GM21515 (cell line): Measurements from ENCODE around the gene CACNA1I.

Experiments
- ATAC-seq: cut with Tn5 transposase; IDR thresholded peaks from one replicate; pipeline ENCODE4 v1.9.1; 2021; ENCODE audit not compliant: unreplicated experiment

Gene CACNA1I

DNA sequence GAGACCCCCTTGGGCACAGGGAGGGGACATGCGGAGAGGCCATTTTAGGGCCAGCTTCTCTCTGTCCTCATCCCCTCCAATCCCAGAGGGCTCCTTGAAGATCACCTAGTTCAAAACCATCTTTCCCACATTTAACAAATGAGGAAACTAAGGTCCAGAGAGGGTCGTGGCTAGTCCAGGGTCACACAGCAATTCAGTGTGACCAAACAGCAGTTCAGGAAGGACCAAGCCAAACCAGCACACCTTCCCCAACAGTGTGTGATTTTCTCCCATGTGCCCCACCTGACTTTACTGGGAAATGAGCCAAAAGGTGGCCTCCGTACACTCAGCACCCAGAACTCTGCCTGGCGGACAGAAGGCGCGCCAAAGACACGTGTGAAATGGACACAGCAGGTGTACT is 51.3 kb downstream of the CACNA1I start:
- ATAC-seq: no peak

DNA sequence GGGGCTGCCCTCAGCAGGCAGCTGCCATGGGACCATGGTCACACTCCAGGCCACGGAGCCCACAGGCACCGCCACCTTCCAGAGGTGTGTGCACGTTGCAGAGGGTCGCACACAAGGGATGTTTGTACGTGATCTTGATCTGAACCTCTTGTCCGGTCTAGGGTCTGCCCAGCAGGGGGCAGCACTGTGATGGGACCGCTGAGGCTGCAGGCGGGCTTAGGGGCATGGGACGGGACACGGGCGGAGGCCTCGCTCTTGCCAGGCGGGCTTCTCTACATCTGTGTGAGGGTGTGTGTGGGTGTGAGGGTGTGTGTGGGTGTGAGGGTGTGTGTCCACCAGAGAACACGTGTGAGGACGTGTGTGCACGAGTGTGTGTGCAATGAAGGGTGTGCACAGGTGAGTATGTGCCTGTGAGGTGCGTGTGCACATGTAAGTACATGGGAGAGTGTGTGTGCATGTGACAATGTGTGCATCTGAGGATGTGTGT is 52.4 kb downstream of the CACNA1I start:
- no peak for ATAC-seq

DNA sequence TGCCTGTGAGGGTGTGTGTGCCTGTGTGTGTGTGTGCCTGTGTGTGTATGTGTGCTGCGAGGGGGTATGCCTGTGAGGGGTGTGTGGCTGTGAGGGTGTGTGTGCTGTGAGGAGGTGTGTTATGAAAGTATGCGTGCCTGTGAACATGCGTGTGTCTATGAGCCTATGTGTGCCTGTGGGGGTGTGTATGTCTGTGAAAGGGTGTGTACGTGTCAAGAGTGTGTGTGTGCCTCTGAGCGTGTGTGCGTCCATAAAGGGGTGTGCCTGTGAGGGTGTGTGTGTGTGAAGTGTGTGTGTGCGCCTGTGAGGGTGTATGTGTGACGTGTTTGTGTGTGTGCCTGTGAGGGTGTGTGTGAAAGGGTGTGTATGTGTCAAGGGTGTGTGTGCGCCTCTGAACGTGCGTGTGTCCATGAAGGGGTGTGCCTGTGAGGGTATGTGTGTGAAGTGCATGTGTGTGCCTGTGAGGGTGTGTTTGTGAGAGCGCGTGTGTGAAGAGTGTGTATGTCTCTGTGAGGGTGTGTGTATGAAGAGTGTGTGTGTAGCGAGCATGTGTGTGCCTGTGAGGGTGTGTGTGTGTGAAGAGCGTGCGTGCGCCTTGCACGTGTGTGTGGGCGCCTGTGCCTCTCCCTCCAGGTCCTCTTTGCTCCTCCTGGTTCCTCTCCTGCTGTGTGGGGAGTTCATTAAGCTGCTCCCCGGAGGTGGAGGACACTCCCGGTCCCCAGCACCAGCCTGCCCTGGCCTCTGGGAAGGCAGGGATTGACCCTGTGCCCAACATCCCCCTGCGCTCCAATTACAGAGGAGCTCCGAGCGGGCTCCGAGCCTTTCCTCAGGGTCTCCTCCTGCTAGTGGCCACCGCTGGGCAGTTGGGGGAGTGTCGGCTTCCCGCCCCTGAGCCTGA is 53.3 kb downstream of the CACNA1I start:
- no peak for ATAC-seq

DNA sequence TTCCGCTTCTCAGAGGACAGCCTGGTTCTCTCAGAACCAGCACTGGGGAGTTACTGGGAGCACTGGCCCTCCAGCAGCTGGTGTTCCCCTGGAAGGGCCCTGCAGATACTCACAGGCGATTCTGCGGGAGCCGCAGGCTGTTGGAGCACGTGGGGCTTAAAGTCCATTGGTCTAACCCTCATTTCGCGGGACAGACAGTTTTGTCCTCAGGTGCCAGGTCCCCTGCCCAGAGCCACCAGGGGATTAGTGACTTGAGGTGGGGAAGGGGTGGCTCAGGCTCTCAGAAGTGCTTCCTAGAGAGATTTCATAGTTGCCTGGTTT is 53.9 kb downstream of the CACNA1I start:
- no peak for ATAC-seq

DNA sequence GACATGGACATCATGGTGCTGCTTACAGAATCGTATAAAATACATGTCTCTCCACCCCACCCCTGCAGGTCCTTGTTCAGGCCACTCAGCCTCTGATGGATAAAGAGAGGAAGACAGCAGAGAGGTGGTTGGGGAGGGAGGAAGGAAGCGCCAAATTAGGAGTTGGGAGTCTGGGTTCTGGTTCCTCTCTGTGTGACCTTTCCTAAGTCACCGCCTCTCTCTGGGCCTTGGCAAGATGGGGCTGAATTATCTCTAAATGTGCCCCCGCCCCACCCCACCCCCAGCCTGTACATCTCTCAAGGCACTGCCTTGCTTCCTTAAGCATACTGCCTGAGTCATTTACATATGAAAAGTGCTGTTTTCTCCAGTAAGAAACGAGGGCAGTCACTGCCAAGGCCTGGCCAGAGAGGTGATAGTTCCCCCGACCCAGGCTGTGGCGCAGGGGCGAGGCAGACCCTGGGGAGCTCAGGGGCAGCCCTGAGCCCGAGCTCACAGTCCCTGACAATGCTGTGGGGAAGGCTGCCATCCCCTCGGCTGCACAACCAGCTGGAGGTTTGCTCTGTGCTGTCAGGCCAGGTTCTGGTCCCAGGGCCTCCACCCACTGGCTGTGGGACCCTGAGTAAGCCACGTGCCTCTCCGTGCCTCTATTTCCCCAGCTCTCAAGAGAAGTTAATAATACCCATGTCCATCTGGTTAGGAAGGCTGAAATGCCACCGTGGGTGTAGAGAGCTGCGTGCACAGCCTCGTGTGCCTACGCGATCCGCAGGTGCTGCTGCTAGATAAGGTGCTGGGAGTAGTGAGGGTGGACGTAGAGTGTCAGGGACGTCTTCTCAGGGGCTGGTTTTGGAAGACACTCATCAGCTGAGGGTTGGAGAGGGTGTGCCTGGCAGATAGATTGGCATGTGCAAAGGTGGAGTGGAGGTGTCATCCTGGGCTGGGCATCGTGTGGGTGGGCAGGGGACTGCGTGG is 55.3 kb downstream of the CACNA1I start:
- ATAC-seq: no peak

DNA sequence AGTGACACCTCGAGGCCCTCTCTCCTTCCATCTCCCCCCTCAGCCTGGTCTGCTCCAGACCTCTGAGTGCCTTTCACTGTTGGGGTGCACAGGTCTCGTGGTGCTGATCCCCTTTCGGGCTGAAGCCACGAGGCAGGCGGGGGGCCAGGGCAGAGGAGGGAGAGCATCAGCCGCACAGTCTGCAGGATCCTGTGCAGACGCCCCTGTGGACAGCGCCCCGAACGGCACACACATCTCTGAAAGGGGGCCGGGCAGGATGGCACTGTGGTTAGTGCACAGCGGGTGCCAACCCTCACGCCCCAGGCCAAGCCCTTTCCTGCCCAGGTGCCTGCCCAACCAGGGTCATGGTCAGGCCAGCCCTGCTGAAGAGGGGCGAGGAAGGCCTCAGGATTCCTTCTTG is 56.7 kb downstream of the CACNA1I start:
- no peak for ATAC-seq

DNA sequence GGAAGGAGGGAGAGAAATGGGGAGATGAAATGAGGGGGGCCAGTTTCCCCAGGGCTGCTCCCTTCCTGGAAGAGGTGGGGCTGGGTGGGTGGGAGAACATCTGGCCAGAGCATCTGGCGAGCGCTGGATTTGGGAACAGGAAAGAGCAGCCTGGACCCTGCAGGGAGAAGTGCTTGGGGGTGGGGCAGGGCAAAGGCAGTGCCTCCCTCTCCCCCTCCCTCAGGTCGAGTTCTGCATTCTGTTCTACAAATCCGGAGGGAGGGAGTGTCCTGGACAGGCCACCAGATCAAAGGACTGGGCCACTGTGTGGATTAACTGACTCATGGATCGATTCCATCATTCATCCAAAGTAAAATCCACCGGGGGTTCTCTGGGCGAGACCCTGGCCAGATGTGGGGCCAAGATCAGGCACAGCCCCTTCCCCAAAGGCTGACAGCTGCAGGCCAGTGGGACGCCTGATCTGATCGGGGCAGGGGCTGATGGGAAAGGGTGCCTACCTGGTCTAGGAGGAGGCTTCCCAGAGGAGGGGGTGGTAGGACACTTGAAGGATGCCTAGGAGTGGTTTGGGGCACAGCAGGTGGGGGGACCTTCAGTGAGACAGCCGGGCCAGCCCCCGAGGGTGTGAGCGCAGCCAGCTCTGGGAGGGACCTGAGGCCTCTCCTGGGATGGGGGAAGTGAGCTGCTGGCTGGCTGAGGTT is 57.5 kb downstream of the CACNA1I start:
- no peak for ATAC-seq

DNA sequence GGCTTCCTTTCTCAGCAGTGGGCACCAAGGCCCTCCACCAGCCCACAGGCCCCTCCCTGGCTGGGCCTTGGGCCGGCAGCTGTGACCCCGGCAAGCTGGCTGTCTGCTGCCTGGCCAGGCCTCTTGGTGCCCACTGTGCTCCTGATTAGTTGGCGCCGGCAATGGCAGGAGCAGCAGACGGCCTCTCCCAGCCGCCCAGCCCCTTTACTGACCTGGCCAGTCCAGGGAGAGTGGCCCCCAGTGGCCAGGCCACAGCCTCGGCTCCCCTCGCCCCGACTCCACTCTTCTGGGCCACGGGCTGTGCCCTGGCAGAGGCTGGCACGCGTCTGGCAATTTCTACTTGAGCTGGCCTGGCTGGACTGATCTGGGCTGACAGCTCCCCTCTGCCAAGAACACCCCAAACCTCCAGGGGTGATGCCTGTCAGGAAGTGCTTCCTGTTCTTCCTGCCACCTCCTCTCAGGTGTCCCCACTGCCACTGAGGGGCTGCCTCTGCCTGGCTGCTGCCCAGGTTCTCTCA is 58.1 kb downstream of the CACNA1I start:
- ATAC-seq: no peak

DNA sequence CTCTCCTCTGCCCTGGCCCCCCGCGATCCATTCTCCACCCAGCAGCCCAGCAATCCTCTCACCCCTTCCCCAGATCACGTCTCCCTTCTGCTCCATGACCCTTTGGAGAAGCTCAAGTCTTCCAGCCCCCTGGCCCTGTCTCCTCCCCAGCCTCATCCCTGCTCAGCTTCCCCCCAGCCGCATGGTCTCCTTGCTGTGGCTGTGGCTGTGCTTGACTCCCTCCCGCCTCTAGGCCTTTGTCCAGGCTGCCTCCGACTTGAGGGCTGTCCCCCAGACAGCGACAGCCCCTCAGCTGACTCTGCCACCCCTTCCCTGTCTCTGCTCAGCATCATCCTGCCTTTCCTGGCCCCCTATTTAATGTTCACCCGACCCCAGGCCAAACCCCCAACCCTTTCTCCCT is 59.3 kb downstream of the CACNA1I start:
- no peak for ATAC-seq

DNA sequence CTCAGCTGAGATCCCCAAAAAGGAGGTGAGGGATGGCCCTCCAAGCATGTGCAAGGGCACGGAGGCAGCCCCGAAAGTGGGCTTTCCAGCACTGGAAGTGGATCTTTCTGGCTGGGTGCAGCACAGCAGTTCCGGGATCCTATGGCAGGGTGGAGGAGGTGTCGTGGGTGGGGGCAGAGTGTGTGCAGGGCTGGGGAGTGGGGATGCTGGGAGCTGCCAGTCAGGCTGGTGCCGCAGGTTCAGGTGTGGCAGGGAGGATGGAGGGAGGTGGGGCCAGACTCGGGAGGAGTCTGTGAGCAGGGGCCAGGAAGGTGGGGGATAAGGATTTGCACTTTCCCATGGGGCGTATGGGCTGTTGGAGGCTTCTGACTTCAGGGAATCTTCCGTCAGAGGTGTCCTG is 60.2 kb downstream of the CACNA1I start:
- ATAC-seq: no peak

DNA sequence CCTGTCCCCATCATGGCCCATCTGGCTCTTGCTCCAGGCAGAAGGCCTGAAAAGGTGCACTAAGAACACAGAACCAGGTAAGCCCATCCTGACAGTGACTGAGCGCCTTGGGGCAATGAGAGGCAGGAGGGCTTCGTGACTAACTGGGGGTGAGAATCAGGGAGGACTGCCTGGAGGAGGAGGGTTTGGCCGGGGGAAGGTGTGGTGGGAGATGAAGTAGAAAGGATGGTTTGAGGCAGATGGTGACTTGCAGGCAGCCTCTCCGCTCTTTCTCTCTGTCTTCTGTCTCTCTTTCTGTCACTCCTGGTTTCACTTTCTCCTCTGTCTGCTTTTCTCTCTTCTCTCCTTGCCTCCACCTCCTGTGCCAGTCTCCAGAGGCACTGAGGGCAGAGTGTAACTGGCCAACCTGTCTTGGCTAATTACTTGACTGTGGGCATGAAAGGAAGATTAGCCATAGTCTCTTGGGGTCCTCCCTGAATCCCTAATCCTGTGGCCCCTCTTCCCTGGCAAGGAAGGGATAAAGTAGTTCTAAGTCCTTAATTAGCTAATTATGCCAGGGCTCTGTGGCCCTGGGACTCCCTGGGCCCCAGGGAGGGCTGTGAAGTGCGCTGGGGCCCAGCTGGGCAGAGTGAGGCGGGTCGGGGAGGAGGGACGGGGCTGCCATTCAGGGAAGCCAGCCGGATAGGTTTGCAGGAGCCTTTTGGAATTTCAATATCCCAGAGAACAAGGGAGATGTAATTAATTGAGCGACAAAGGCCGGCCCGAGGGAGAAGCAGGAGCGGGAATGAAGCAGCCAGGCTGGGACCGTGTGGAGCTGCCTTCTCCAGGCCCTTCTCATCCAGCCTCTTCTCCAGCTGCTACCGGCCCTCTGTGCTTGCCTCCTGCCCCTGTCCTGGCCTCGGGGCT is 61.1 kb downstream of the CACNA1I start:
- ATAC-seq: no peak

DNA sequence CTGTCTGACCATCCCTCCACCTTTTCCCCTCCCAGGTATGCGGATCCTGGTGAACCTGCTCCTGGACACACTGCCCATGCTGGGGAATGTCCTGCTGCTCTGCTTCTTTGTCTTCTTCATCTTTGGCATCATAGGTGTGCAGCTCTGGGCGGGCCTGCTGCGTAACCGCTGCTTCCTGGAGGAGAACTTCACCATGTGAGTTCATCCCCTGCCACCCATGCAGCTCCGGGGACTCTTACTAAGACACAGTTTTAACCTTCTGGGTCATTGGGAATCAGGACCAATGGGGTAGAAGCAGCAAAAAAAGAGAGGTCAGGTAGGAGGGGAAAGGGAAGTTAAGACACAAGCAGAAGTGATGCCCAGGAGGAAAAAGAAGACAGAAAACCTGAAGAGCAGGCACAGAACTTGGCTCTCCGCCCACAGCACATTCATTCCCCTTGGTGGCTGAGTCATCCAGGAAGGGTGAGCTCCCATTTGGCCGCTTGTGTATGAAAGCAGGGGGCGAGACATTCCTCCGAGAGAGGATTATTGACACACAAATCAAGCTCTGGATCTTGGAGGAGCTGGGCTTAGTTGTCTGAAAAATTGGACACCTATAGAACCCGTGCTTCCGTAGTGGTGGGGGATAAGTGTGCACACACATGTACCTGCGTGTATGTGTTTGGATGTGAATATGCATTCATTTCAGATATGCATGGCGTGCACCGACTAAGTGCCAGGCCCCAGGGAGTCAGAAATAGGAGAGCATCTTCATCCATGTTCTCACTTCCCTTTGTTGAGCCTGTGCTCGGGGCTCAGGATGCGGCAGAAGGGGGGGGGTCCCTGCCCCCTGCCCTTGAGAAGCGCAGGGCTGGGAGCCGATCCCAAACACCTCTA is 64.2 kb downstream of the CACNA1I start:
- no peak for ATAC-seq

DNA sequence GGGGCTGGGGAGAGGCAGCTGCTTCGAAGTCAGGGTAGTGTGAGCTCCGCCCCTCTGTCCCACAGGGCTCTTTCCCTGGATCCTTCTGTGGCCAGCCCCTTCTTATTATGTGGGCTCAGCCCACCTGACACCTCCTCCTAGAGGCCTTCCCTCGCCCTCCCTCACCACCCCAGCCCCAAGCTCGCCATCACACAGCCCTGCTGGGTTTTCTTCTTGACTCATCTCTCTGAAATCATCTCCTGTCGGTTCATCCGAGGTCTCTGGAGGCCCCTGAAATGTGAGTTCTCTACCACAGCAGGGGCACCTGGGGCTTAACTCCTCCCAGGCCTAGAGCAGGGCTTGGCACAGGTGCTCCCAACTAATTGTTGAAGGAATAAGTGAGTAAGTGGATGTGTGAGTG is 65.2 kb downstream of the CACNA1I start:
- no peak for ATAC-seq

DNA sequence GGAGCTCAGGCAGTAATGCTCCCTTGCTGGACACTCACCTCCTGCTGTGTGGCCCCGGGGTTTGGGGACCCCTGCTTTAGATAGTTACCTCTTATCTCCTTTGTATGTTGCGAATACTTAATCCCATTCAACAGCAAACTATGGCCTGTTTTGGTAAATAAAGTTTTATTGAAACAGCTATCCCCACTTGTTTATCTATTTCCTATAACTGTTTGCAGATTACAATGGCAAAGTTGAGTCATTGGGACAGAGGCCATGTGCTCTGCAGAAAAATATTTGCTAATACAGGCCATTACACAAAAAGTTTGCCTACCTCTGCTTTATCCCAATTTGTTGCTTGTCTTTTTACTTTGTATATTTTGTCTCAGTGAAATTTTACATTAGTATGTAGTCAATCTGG is 68.4 kb downstream of the CACNA1I start:
- ATAC-seq: no peak

DNA sequence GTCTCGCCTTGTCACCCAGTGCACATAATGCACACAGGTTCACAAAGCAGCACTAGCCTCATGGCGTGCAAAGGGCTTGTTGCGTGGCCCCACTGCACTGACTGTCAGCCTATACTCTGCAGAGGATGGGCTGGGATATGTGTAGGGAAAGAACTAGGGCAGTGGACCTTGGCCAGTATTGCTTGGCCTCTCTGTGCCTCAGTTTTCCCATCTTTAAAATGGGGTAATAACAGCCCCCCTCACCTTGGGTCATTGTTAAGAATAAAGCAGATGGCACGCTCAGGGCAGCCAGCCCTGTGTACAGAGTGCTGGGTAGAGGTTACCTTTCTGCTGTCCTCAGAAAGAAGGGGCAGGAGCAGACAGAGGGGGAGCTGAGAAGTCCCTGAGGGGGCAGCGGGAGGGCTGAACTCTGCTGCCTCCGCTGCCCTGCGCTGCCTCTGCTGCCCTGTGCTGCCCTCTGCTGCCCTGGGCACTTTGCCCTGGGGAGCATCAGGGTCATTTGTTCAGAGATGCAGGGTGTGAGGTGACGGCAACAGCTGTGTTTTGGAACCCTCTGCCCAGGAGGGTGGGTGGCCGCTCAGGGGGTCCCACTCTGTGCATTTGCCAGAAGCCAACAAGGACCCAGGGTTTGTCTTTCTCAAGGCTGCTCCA is 71.2 kb downstream of the CACNA1I start:
- ATAC-seq: no peak

DNA sequence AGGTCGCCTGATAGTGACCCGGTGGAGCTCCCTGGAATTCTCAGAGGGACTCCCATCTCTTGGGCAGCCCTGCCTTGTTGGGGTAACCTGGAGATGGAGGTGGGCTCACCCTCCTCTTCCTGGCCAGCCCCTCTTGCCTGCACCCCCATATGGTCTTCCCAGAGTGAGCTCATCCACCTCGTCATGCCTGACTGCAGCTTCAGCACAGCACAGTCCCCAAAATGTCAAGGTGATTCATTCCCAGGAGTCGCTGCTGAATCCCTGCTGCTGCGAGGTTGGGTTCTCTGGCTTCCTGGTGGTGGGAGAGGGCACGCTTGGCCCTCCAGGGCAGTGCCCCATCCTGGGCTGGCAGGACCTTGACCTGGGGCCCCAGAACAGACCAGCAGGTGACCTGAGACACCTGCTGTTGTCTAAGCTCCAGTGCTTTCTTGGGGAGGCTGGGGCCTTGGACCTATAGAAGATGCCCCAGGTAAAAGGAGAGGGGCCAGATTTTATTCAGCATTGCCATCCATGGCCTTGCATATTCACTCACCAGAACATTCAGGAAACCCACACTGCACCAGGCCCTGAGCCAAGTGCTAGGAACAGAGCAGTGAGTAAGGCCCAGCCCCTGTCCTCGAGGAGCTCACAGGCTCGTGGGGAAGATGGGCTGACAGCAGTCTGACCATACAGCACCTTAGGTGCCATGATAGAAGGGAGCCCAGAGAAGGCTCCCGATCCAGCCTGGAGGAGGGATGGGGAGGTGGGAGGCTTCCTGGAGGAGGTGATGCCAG is 72.9 kb downstream of the CACNA1I start:
- no peak for ATAC-seq

DNA sequence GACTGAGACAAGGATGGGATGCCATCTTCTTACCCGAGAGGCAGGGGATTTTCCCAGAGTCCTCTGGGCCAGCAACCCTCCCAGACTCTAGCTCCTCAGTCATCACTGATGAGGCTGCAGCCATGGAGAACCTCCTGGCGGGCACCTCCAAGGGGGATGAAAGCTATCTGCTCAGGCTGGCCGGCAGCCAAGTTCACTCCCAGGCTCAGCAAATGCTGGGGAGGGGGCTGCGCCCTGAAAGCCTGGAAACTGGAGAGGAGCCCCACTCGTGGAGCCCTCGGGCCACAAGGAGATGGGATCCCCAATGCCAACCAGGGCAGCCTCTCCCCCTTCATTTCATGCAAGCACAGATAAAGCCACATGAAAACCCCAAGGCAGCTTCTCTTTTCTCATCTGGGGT is 75.0 kb downstream of the CACNA1I start:
- no peak for ATAC-seq
